DND-41 (cell line): Measurements from ENCODE around the gene ABCB9.

Experiments
- ATAC-seq: fragments of 200-7000 bp; cut with Tn5 transposase; 3 replicates; pipeline ENCODE4 v1.9.1; 2021; ENCODE audit warnings: low read depth; ENCODE audit not compliant: insufficient read depth
- DNase-seq: peaks from one replicate; pipeline ENCODE4 v3.0.0-alpha.2; 2020
- H2AFZ ChIP-seq: 2 replicates; pipeline ENCODE4 v1.6.0; 2012; ENCODE audit warnings: low read depth, low read length
- H3K27ac ChIP-seq: 2 replicates; pipeline ENCODE4 v1.5.1; 2012; ENCODE audit warnings: low read length, inconsistent platforms
- H3K27me3 ChIP-seq: fragments of 200-600 bp; sonication (generic); 2 replicates; pipeline ENCODE4 v1.6.0; 2012; ENCODE audit warnings: low read length, mild to moderate bottlenecking, inconsistent platforms; ENCODE audit not compliant: insufficient read depth, poor library complexity
- H3K36me3 ChIP-seq: 2 replicates; pipeline ENCODE4 v1.5.1; 2012; ENCODE audit warnings: low read length, inconsistent platforms; ENCODE audit not compliant: insufficient read depth
- H3K4me1 ChIP-seq: 2 replicates; pipeline ENCODE4 v1.5.1; 2012; ENCODE audit warnings: mild to moderate bottlenecking, low read length; ENCODE audit not compliant: insufficient read depth
- H3K4me2 ChIP-seq: 2 replicates; pipeline ENCODE4 v1.6.0; 2012; ENCODE audit warnings: mild to moderate bottlenecking, moderate library complexity, low read length, inconsistent platforms; ENCODE audit not compliant: insufficient read depth
- H3K4me3 ChIP-seq, 2 experiments: fragments of 200-600 bp in 1 of 2; shearing (Covaris generic) in 1 of 2; 2 replicates each; pipeline ENCODE4 v1.5.1; 2012 to 2016; ENCODE audit warnings: inconsistent platforms in 2 of 2, low read length in 2 of 2, mild to moderate bottlenecking in 2 of 2, low read depth in 1 of 2, moderate library complexity in 1 of 2
- H3K79me2 ChIP-seq: 2 replicates; pipeline ENCODE4 v1.6.0; 2012; ENCODE audit warnings: low read length, inconsistent platforms; ENCODE audit not compliant: insufficient read depth
- H3K9ac ChIP-seq: 2 replicates; pipeline ENCODE4 v1.6.0; 2012; ENCODE audit warnings: low read depth, mild to moderate bottlenecking, inconsistent platforms, low read length, moderate library complexity
- H3K9me3 ChIP-seq: 2 replicates; pipeline ENCODE4 v1.5.1; 2012; ENCODE audit warnings: low read length, moderate library complexity, mild to moderate bottlenecking, inconsistent platforms; ENCODE audit not compliant: insufficient read depth, severe bottlenecking
- H4K20me1 ChIP-seq: 2 replicates; pipeline ENCODE4 v1.6.0; 2012; ENCODE audit warnings: low read length; ENCODE audit not compliant: insufficient read depth
- CTCF ChIP-seq: IDR thresholded peaks from 2 replicates; pipeline ENCODE4 v1.5.1; 2012; ENCODE audit warnings: borderline replicate concordance, low read length, moderate library complexity, mild to moderate bottlenecking; ENCODE audit not compliant: poor library complexity, severe bottlenecking; ENCODE audit errors: extremely low read depth
- EZH2 ChIP-seq: IDR thresholded peaks from 3 replicates; pipeline ENCODE4 v1.6.1; 2012; ENCODE audit warnings: borderline replicate concordance, low read depth, mild to moderate bottlenecking, moderate library complexity, low read length, inconsistent platforms; ENCODE audit not compliant: severe bottlenecking

ABCB9 gene

DNA sequence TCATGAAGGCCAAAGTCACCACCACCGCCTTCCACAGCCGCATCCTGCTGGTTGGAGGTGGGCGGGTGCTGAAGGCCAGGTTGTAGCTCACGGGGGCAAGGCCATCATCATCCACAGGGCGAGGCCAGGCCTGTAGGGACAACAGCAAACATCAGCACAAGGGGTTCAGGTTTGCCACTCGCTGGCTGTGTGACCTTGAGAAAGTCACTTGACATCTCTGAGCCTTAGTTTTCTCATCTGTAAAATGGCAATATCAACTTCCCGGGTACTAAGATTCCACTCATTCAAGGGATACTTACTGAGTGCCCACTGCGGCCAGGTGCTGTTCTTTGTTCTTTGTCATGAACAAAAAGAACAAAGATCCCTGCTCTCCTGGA, 6.1 kb downstream of the ABCB9 start:
- Histone ChIP-seq H3K36me3 (0 out of 2 replicates have a peak, but pooled peaks cover 4% of the 10 kb centered on the region), H3K79me2 (no peaks in the 10 kb centered on the region), H4K20me1 (0 out of 2 replicates have a peak, but pooled peaks cover 6% of the 10 kb centered on the region), H3K4me1 (peaks cover 3% of the 10 kb centered on the region), H3K9me3 (no peaks in the 10 kb centered on the region), H3K27me3 (no peaks in the 10 kb centered on the region), H3K4me2 (no peak overlapping the region), H3K27ac (no peak overlapping the region), H3K9ac (no peak overlapping the region), H2AFZ (no peak overlapping the region), H3K4me3 (no peak overlapping the region)
- DNase-seq (no peak), ATAC-seq (no peak)
- no peak for TF ChIP-seq EZH2
- TF ChIP-seq CTCF = no peak

GRCh38 chr12:122959566-122960192, 6.6 kb downstream of the ABCB9 start:
- H4K20me1 ChIP-seq = 0 out of 2 replicates have a peak, but pooled peaks cover 6% of the 10 kb centered on the region
- no peak overlapping the region for H2AFZ ChIP-seq
- H3K9ac ChIP-seq = no peak overlapping the region
- no peak overlapping the region for H3K27ac ChIP-seq
- H3K27me3 ChIP-seq = no peaks in the 10 kb centered on the region
- DNase-seq (no peak), ATAC-seq (no peak)
- no peak overlapping the region for H3K4me3 ChIP-seq
- H3K4me2 ChIP-seq = no peak overlapping the region
- H3K36me3 ChIP-seq = 0 out of 2 replicates have a peak, but pooled peaks cover 4% of the 10 kb centered on the region
- H3K9me3 ChIP-seq = no peaks in the 10 kb centered on the region
- no peak for TF ChIP-seq EZH2
- TF ChIP-seq CTCF = no peak
- no peaks in the 10 kb centered on the region for H3K79me2 ChIP-seq
- H3K4me1 ChIP-seq = no peaks in the 10 kb centered on the region

DNA sequence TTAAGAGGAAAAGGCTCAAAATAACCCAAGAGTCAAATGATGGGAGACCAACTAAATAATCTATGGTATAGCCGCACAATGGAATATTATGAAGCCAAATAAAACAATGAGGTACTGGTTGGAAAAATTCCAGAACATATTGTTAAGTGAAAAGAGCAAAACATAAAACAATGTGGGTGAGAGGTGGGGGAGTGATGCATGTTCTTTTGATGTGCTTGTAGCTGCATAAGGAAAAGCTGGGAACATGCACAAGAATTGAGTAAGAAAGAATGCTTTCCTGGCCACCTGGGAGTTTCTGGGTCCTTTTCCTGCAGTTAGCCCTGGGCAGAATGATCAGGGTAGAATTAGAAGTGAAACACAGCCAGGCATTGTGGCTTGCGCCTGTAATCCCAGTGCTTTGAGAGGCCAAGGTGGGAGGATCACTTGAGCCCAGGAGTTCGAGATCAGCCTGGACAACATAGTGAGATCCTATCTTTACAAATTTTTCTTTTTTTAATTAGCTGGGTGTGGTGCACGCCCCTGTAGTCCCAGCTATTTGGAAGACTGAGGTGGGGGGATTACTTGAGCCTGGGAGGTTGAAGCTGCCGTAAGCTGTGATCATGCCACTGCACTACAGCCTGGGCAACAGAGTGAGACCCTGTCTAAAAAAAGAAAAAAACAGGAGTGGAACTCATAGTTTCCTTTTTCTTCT, 7.9 kb downstream of the ABCB9 start:
- H3K27ac ChIP-seq = no peak overlapping the region
- H2AFZ ChIP-seq = no peak overlapping the region
- no peaks in the 10 kb centered on the region for H3K27me3 ChIP-seq
- no peak overlapping the region for H3K4me2 ChIP-seq
- ATAC-seq (no peak), DNase-seq (no peak)
- 0 out of 2 replicates have a peak, but pooled peaks cover 6% of the 10 kb centered on the region for H4K20me1 ChIP-seq
- no peak overlapping the region for H3K9ac ChIP-seq
- no peaks in the 10 kb centered on the region for H3K9me3 ChIP-seq
- no peaks in the 10 kb centered on the region for H3K79me2 ChIP-seq
- TF ChIP-seq CTCF (no peak), EZH2 (no peak)
- no peak overlapping the region for H3K4me3 ChIP-seq
- H3K36me3 ChIP-seq = 0 out of 2 replicates have a peak, but pooled peaks cover 4% of the 10 kb centered on the region
- H3K4me1 ChIP-seq = no peaks in the 10 kb centered on the region
